ENCODE data around the gene TOLLIP. TPM values are rescaled to one million over a fixed set of nuclear protein-coding genes. Genes with fewer than 3 reads are reported as not detected.

TOLLIP gene
- total and polyA plus RNA-seq, 2 of the 4 experiments (the other 2 are of a cell fraction): 19.7 to 42.9 TPM

- no peak overlapping the region for H2AK5ac ChIP-seq (ENCODE audit: low read depth, low read length)
- peaks cover 0 to 6% of the 10 kb centered on the region in 2 experiments; a peak in 1 of 4 replicates for H3K79me1 ChIP-seq (ENCODE audit: low read depth in 1 of 2, low read length in 2 of 2)
- POLR2A ChIA-PET (ENCODE audit: unreplicated experiment): no interaction called here
- no peak overlapping the region for H3K18ac ChIP-seq (ENCODE audit: low read depth, low read length)
- BruUV-seq (replicated peaks): no TSS peak
- no peak overlapping the region for H3K14ac ChIP-seq (replicated peaks; ENCODE audit: low read depth, low read length)
- H3K9me1 ChIP-seq (ENCODE audit: insufficient read depth, low read length): 0 out of 2 replicates have a peak, but pooled peaks cover 3% of the 10 kb centered on the region
- H2BK120ac ChIP-seq (ENCODE audit: low read depth, low read length): no peak overlapping the region
- H3K4me1 ChIP-seq (ENCODE audit: control insufficient read depth, insufficient read depth, low read length): no peaks in the 10 kb centered on the region
- no peaks in the 10 kb centered on the region for H3K27me3 ChIP-seq (ENCODE audit: control insufficient read depth, insufficient read depth, low read length)
- H4K5ac ChIP-seq (ENCODE audit: low read depth, low read length): no peak overlapping the region
- no peak overlapping the region for H3K4me2 ChIP-seq (ENCODE audit: low read depth, low read length)
- intact Hi-C loops (cut with micrococcal nuclease): no loop called here
- peaks cover 56% of the 10 kb centered on the region for H3K36me3 ChIP-seq (ENCODE audit: control insufficient read depth, insufficient read depth, low read length)
- no peak overlapping the region for H2AK9ac ChIP-seq (replicated peaks; ENCODE audit: low read depth, low read length, poor library complexity)
- H2BK5ac ChIP-seq (ENCODE audit: low read depth, low read length, poor library complexity, severe bottlenecking): no peak overlapping the region
- H2BK20ac ChIP-seq (ENCODE audit: low read depth, low read length): no peak overlapping the region
- H3K4me3 ChIP-seq (ENCODE audit: insufficient read depth, low read depth, low read length): no peak overlapping the region
- 97% methylated on average over 17 of the region's 40 CpGs; no CpG with 5 or more reads in 1 of the 2 experiments for WGBS, 2 experiments (ENCODE audit: extremely low coverage in 2 of 2, insufficient read length in 1 of 2)
- TF ChIP-seq RAD21 (IDR thresholded peaks at IDR 0.05; ENCODE audit: low read length) (no peak), CTCF (conservative IDR thresholded peaks at IDR 0.05; ENCODE audit: low read depth, low read length) (no peak), MAZ (IDR thresholded peaks at IDR 0.05; ENCODE audit: borderline replicate concordance, low read depth, low read length) (no peak), FOS (IDR thresholded peaks at IDR 0.05; ENCODE audit: low read depth, low read length) (no peak), BHLHE40 (IDR thresholded peaks at IDR 0.05; ENCODE audit: low read depth, low read length) (no peak), CHD1 (IDR thresholded peaks at IDR 0.05; ENCODE audit: low read depth, low read length) (no peak), USF2 (IDR thresholded peaks at IDR 0.05; ENCODE audit: low read depth, low read length) (no peak), ELK1 (IDR thresholded peaks at IDR 0.05; ENCODE audit: borderline replicate concordance, low read depth, low read length) (no peak), SMC3 (IDR thresholded peaks at IDR 0.05; ENCODE audit: low read depth, low read length) (no peak), POLR2A (IDR thresholded peaks at IDR 0.05; ENCODE audit: low read depth, low read length) (no peak), NFE2L2 (IDR thresholded peaks at IDR 0.05; ENCODE audit: low read depth, low read length) (no peak), CEBPB (IDR thresholded peaks at IDR 0.05; ENCODE audit: low read depth, low read length) (no peak), MAFK (IDR thresholded peaks at IDR 0.05; ENCODE audit: low read depth, low read length) (no peak)
- no peak for DNase-seq
- H3K56ac ChIP-seq (ENCODE audit: extremely low read depth, insufficient read depth, low read length): no peak overlapping the region
- in situ Hi-C loops (cut with MboI; ENCODE audit: low sequenced_read_pairs): no loop called here
- no peak overlapping the region for H2AFZ ChIP-seq (replicated peaks; ENCODE audit: low read length, poor library complexity)
- no peak overlapping the region for H3K4ac ChIP-seq (ENCODE audit: low read depth, low read length)
- H3K9me3 ChIP-seq (ENCODE audit: control insufficient read depth, insufficient read depth, low read length): no peaks in the 10 kb centered on the region
- no peak overlapping the region for H4K91ac ChIP-seq (ENCODE audit: insufficient read depth, low read depth, low read length)
- ATAC-seq (ENCODE audit: low read depth): no peak
- dilution Hi-C loops (cut with HindIII; ENCODE audit: low sequenced_read_pairs, unreplicated experiment): no loop called here
- no peak overlapping the region for H3K23ac ChIP-seq (ENCODE audit: low read depth, low read length)
- no peak overlapping the region for H4K8ac ChIP-seq (ENCODE audit: low read depth in 2 of 2, low read length in 2 of 2)
- no peak overlapping the region for H3K27ac ChIP-seq (ENCODE audit: insufficient read depth, low read length)
- H2BK15ac ChIP-seq (ENCODE audit: low read depth, low read length): no peak overlapping the region
- CTCF ChIA-PET: no interaction called here
- no peak overlapping the region for H3K9ac ChIP-seq (ENCODE audit: low read depth, low read length)
- 0 out of 2 replicates have a peak, but pooled peaks cover 10% of the 10 kb centered on the region for H4K20me1 ChIP-seq (ENCODE audit: insufficient read depth, low read length)
Measured at GRCh38 chr11:1278766-1279673, 30.4 kb downstream of the TOLLIP start.

Measured in IMR-90 (cell line).